WTC11 (cell line): ENCODE data around the gene TMC7. TPM values are rescaled to one million over a fixed set of nuclear protein-coding genes. Genes with fewer than 3 reads are reported as not detected.

ENCODE experiments used
- ATAC-seq: fragments of 200-7000 bp; cut with Tn5 transposase; 2 replicates; pipeline ENCODE4 v1.10.0; 2021; ENCODE audit warnings: mild to moderate bottlenecking, moderate library complexity
- CTCF ChIA-PET: fragments of 300-600 bp; sonication (Branson Sonifier 250); formaldehyde crosslinking; loops from one replicate; lab custom pipeline; 2021; ENCODE audit warnings: antibody characterized with exemption; lab: Charles Lee
- POLR2A ChIA-PET: fragments of 350-600 bp; sonication (Branson Sonifier 250); formaldehyde crosslinking; loops from one replicate; lab custom pipeline; 2021; ENCODE audit warnings: antibody characterized with exemption; lab: Charles Lee
- DNase-seq: peaks from one replicate; pipeline ENCODE4 v3.0.0; 2021; ENCODE audit warnings: low spot score
- H3K27ac Mint-ChIP-seq: 2 replicates; pipeline ENCODE4 v1.8.0; 2021; ENCODE audit warnings: mixed read lengths
- H3K27me3 Mint-ChIP-seq: 2 replicates; pipeline ENCODE4 v1.8.0; 2021; ENCODE audit warnings: low read depth, mild to moderate bottlenecking, moderate library complexity, mixed read lengths
- H3K36me3 Mint-ChIP-seq: 2 replicates; pipeline ENCODE4 v1.8.0; 2021; ENCODE audit warnings: mixed read lengths
- H3K4me1 Mint-ChIP-seq: 2 replicates; pipeline ENCODE4 v1.8.0; 2022; ENCODE audit warnings: mixed read lengths
- H3K4me3 Mint-ChIP-seq: 2 replicates; pipeline ENCODE4 v1.8.0; 2021; ENCODE audit warnings: mild to moderate bottlenecking, moderate library complexity, mixed read lengths
- H3K9me3 Mint-ChIP-seq: 2 replicates; pipeline ENCODE4 v1.8.0; 2021; ENCODE audit warnings: mixed read lengths
- CBFB ChIP-seq: sonication (generic); formaldehyde crosslinking; IDR thresholded peaks from 2 replicates; pipeline ENCODE4 v1.8.1; 2022; ENCODE audit warnings: mild to moderate bottlenecking, low read depth, missing genetic modification reagents
- CREM ChIP-seq: sonication (generic); formaldehyde crosslinking; IDR thresholded peaks from 2 replicates; pipeline ENCODE4 v1.8.1; 2022; ENCODE audit warnings: mild to moderate bottlenecking, missing genetic modification reagents, moderate library complexity
- ESRRA ChIP-seq: sonication (generic); formaldehyde crosslinking; IDR thresholded peaks from 2 replicates; pipeline ENCODE4 v1.8.1; 2022; ENCODE audit warnings: mild to moderate bottlenecking, missing genetic modification reagents, borderline replicate concordance
- ETV6 ChIP-seq: sonication (generic); formaldehyde crosslinking; IDR thresholded peaks from 2 replicates; pipeline ENCODE4 v1.8.1; 2022; ENCODE audit warnings: mild to moderate bottlenecking, missing genetic modification reagents
- FOXJ3 ChIP-seq: sonication (generic); formaldehyde crosslinking; IDR thresholded peaks from 2 replicates; pipeline ENCODE4 v1.9.0; 2021; ENCODE audit warnings: missing genetic modification reagents, mild to moderate bottlenecking, borderline replicate concordance
- FOXP1 ChIP-seq: sonication (generic); formaldehyde crosslinking; IDR thresholded peaks from 2 replicates; pipeline ENCODE4 v1.8.0; 2022; ENCODE audit warnings: missing genetic modification reagents, mild to moderate bottlenecking, moderate library complexity, borderline replicate concordance
- GRHL2 ChIP-seq: fragments of 250-450 bp; sonication (Bioruptor Pico); IDR thresholded peaks from 2 replicates; pipeline ENCODE4 v1.8.0; 2022; ENCODE audit warnings: mild to moderate bottlenecking, moderate library complexity; ENCODE audit not compliant: insufficient replicate concordance, severe bottlenecking
- IRF1 ChIP-seq: sonication (generic); formaldehyde crosslinking; IDR thresholded peaks from 2 replicates; pipeline ENCODE4 v1.8.0; 2023; ENCODE audit warnings: missing genetic modification reagents
- JAZF1 ChIP-seq: fragments of 250-450 bp; sonication (Bioruptor Pico); IDR thresholded peaks from 2 replicates; pipeline ENCODE4 v1.9.0; 2021; ENCODE audit warnings: moderate library complexity, mild to moderate bottlenecking, inconsistent platforms
- JUN ChIP-seq: sonication (generic); formaldehyde crosslinking; IDR thresholded peaks from 2 replicates; pipeline ENCODE4 v1.8.0; 2023; ENCODE audit warnings: mild to moderate bottlenecking, missing genetic modification reagents
- NFATC4 ChIP-seq: fragments of 250-450 bp; sonication (Bioruptor Pico); IDR thresholded peaks from 2 replicates; pipeline ENCODE4 v1.9.0; 2021; ENCODE audit warnings: mild to moderate bottlenecking
- NR1H2 ChIP-seq: sonication (generic); formaldehyde crosslinking; IDR thresholded peaks from 2 replicates; pipeline ENCODE4 v1.9.0; 2021; ENCODE audit warnings: mild to moderate bottlenecking, moderate library complexity, missing genetic modification reagents
- NR3C1 ChIP-seq: sonication (generic); formaldehyde crosslinking; conservative IDR thresholded peaks from 2 replicates; pipeline ENCODE4 v1.8.1; 2023; ENCODE audit warnings: low read depth, mild to moderate bottlenecking, missing genetic modification reagents
- PRDM15 ChIP-seq: sonication (generic); formaldehyde crosslinking; IDR thresholded peaks from 2 replicates; pipeline ENCODE4 v1.8.0; 2022; ENCODE audit warnings: missing genetic modification reagents
- RELA ChIP-seq: sonication (generic); formaldehyde crosslinking; IDR thresholded peaks from 2 replicates; pipeline ENCODE4 v1.8.1; 2022; ENCODE audit warnings: missing genetic modification reagents, mild to moderate bottlenecking, borderline replicate concordance
- RORB ChIP-seq: fragments of 250-450 bp; sonication (Bioruptor Pico); IDR thresholded peaks from 2 replicates; pipeline ENCODE4 v1.9.0; 2021; ENCODE audit warnings: mild to moderate bottlenecking
- ZNF121 ChIP-seq: sonication (generic); formaldehyde crosslinking; IDR thresholded peaks from 2 replicates; pipeline ENCODE4 v1.8.0; 2023; ENCODE audit warnings: missing genetic modification reagents
- ZNF396 ChIP-seq: fragments of 250-450 bp; sonication (Bioruptor Pico); IDR thresholded peaks from 2 replicates; pipeline ENCODE4 v1.8.0; 2021; ENCODE audit warnings: mild to moderate bottlenecking, moderate library complexity, borderline replicate concordance
- ZNF512 ChIP-seq: sonication (generic); formaldehyde crosslinking; IDR thresholded peaks from 2 replicates; pipeline ENCODE4 v1.8.1; 2022; ENCODE audit warnings: missing genetic modification reagents, borderline replicate concordance
- total RNA-seq: library from RNA; stranded (reverse); gene quantifications from 3 replicates; pipeline ENCODE4 v1.2.3, GENCODE V29; 2021
- TF ChIP-seq, protein P1 (sequence below): fragments of 250-450 bp; sonication (Bioruptor Pico); IDR thresholded peaks from 2 replicates; pipeline ENCODE4 v1.9.0; 2021; ENCODE audit warnings: mild to moderate bottlenecking
- TF ChIP-seq, protein P2 (sequence below): sonication (generic); formaldehyde crosslinking; IDR thresholded peaks from 2 replicates; pipeline ENCODE4 v1.8.1; 2023; ENCODE audit warnings: mild to moderate bottlenecking, missing genetic modification reagents
- TF ChIP-seq, protein P3 (sequence below): sonication (generic); formaldehyde crosslinking; IDR thresholded peaks from 2 replicates; pipeline ENCODE4 v1.8.0; 2022; ENCODE audit warnings: mild to moderate bottlenecking, missing genetic modification reagents

Gene TMC7
- total RNA-seq, 1 experiment from 2014 or later: 2.5 TPM

GRCh38 chr16:19046062-19046461, 62.3 kb downstream of the TMC7 start:
- CTCF ChIA-PET: interaction anchor here (1.0 kb wide), 1 partner anchor 862 kb away, joined by 4 read pairs; no protein-coding TSS in a partner anchor
- POLR2A ChIA-PET: interaction anchor here (0.7 kb wide), 1 partner anchor 147 kb away, joined by 5 read pairs; no protein-coding TSS in a partner anchor
- no peak for TF ChIP-seq FOXJ3 (CRISPR knock-in tag)
- no peak for TF ChIP-seq ZNF121 (CRISPR knock-in tag)
- no peak for TF ChIP-seq CREM (CRISPR knock-in tag)
- TF ChIP-seq, protein P1, sequence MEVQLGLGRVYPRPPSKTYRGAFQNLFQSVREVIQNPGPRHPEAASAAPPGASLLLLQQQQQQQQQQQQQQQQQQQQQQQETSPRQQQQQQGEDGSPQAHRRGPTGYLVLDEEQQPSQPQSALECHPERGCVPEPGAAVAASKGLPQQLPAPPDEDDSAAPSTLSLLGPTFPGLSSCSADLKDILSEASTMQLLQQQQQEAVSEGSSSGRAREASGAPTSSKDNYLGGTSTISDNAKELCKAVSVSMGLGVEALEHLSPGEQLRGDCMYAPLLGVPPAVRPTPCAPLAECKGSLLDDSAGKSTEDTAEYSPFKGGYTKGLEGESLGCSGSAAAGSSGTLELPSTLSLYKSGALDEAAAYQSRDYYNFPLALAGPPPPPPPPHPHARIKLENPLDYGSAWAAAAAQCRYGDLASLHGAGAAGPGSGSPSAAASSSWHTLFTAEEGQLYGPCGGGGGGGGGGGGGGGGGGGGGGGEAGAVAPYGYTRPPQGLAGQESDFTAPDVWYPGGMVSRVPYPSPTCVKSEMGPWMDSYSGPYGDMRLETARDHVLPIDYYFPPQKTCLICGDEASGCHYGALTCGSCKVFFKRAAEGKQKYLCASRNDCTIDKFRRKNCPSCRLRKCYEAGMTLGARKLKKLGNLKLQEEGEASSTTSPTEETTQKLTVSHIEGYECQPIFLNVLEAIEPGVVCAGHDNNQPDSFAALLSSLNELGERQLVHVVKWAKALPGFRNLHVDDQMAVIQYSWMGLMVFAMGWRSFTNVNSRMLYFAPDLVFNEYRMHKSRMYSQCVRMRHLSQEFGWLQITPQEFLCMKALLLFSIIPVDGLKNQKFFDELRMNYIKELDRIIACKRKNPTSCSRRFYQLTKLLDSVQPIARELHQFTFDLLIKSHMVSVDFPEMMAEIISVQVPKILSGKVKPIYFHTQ (CRISPR knock-in tag): no peak
- TF ChIP-seq ZNF396 (CRISPR knock-in tag): no peak
- TF ChIP-seq JAZF1: no peak
- no peak for TF ChIP-seq PRDM15 (CRISPR knock-in tag)
- TF ChIP-seq NR1H2 (CRISPR knock-in tag): no peak
- no peak for TF ChIP-seq NR3C1 (CRISPR knock-in tag)

DNA sequence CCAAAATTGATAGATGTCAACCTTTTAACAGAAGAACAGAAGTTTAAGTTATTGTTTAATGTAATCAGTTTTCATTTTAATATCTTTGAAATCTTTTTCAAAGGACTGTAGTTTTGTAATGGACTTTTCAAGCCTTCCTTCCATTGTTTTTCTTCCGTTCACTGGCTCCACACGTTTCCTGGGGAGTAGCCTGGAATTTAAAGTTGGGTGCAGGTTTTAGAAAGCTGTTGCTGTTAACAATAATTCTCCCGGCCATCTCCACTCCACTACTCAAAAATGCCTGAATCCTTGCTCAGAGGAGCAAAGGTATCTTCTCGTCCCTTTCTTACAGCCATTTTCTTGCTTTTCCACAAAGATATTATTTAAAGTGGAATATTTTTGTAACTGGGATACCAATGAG, 79.0 kb downstream of the TMC7 start:
- CTCF ChIA-PET: no interaction called here
- Mint-ChIP-seq H3K4me1 (no peaks in the 10 kb centered on the region), H3K36me3 (no peaks in the 10 kb centered on the region), H3K4me3 (no peak overlapping the region), H3K27me3 (peaks cover 2% of the 10 kb centered on the region; the same call in 1 of the 2 replicates), H3K27ac (no peak overlapping the region), H3K9me3 (no peaks in the 10 kb centered on the region)
- POLR2A ChIA-PET: no interaction called here
- no peak for DNase-seq
- TF ChIP-seq, protein P2, sequence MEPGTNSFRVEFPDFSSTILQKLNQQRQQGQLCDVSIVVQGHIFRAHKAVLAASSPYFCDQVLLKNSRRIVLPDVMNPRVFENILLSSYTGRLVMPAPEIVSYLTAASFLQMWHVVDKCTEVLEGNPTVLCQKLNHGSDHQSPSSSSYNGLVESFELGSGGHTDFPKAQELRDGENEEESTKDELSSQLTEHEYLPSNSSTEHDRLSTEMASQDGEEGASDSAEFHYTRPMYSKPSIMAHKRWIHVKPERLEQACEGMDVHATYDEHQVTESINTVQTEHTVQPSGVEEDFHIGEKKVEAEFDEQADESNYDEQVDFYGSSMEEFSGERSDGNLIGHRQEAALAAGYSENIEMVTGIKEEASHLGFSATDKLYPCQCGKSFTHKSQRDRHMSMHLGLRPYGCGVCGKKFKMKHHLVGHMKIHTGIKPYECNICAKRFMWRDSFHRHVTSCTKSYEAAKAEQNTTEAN (CRISPR knock-in tag): no peak
- TF ChIP-seq ZNF512 (CRISPR knock-in tag): no peak
- no peak for TF ChIP-seq ETV6 (CRISPR knock-in tag)
- TF ChIP-seq ESRRA (CRISPR knock-in tag): no peak
- no peak for TF ChIP-seq RELA (CRISPR knock-in tag)
- no peak for TF ChIP-seq GRHL2 (CRISPR knock-in tag)
- TF ChIP-seq, protein P3, sequence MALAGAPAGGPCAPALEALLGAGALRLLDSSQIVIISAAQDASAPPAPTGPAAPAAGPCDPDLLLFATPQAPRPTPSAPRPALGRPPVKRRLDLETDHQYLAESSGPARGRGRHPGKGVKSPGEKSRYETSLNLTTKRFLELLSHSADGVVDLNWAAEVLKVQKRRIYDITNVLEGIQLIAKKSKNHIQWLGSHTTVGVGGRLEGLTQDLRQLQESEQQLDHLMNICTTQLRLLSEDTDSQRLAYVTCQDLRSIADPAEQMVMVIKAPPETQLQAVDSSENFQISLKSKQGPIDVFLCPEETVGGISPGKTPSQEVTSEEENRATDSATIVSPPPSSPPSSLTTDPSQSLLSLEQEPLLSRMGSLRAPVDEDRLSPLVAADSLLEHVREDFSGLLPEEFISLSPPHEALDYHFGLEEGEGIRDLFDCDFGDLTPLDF: no peak
- TF ChIP-seq IRF1 (CRISPR knock-in tag): no peak
- no peak for TF ChIP-seq NFATC4 (CRISPR knock-in tag)
- no peak for TF ChIP-seq FOXP1 (CRISPR knock-in tag)
- no peak for TF ChIP-seq CBFB
- TF ChIP-seq RORB: no peak
- no peak for TF ChIP-seq JUN (CRISPR knock-in tag)
- TF ChIP-seq ZNF121 (CRISPR knock-in tag): no peak
- no peak for ATAC-seq

More at GRCh38 chr16:19046062-19046461, 62.3 kb downstream of the TMC7 start:
- ATAC-seq (no peak), DNase-seq (no peak)
- Mint-ChIP-seq H3K4me3 (no peak overlapping the region), H3K9me3 (0 out of 2 replicates have a peak, but pooled peaks cover 3% of the 10 kb centered on the region), H3K27ac (no peak overlapping the region), H3K36me3 (no peaks in the 10 kb centered on the region), H3K4me1 (no peaks in the 10 kb centered on the region), H3K27me3 (no peaks in the 10 kb centered on the region)
